ENCODE results near the gene HOXA6.

DNA sequence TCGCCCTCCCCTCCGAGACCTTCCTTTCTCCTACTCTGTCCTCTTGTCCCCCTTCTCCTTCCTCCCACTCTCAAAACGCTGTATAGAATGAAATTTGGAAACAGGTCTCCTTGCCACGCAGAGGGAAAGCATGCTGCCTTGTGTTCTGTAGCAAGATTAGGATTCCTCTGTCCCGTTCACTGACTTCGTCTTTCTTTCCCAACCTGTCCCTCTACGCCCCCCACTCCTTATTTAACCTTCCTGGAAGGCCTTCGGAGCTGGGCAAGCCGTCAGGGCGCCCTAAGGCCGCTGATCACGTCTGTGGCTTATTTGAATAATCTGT lies 16.4 kb upstream of the HOXA6 start:
- TF ChIP-seq, protein P1, sequence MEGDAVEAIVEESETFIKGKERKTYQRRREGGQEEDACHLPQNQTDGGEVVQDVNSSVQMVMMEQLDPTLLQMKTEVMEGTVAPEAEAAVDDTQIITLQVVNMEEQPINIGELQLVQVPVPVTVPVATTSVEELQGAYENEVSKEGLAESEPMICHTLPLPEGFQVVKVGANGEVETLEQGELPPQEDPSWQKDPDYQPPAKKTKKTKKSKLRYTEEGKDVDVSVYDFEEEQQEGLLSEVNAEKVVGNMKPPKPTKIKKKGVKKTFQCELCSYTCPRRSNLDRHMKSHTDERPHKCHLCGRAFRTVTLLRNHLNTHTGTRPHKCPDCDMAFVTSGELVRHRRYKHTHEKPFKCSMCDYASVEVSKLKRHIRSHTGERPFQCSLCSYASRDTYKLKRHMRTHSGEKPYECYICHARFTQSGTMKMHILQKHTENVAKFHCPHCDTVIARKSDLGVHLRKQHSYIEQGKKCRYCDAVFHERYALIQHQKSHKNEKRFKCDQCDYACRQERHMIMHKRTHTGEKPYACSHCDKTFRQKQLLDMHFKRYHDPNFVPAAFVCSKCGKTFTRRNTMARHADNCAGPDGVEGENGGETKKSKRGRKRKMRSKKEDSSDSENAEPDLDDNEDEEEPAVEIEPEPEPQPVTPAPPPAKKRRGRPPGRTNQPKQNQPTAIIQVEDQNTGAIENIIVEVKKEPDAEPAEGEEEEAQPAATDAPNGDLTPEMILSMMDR (IDR thresholded peaks at IDR 0.05), result no peak
- no peak for TF ChIP-seq EZH2 (IDR thresholded peaks at IDR 0.05; ENCODE audit: borderline replicate concordance, insufficient read depth, low read depth, low read length, poor library complexity, severe bottlenecking)

Data from B cell (primary cell).